ENCODE measurements around the gene HOXB6.

The HOXB6 gene

GRCh38 chr17:48567209-48567608, 37.6 kb downstream of the HOXB6 start:
- H3K27me3 ChIP-seq (ENCODE audit: insufficient read depth, low read length): peaks cover 96% of the 10 kb centered on the region
- no peak overlapping the region for H2AFZ ChIP-seq (ENCODE audit: low read depth, low read length)
- no peak overlapping the region for H3K4me3 ChIP-seq (ENCODE audit: low read length)
- H3K4me1 ChIP-seq (ENCODE audit: insufficient read depth, low read length): no peaks in the 10 kb centered on the region
- H3K36me3 ChIP-seq (ENCODE audit: insufficient read depth, low read length): no peaks in the 10 kb centered on the region
- no peaks in the 10 kb centered on the region for H3K9me3 ChIP-seq (ENCODE audit: low read length)

DNA sequence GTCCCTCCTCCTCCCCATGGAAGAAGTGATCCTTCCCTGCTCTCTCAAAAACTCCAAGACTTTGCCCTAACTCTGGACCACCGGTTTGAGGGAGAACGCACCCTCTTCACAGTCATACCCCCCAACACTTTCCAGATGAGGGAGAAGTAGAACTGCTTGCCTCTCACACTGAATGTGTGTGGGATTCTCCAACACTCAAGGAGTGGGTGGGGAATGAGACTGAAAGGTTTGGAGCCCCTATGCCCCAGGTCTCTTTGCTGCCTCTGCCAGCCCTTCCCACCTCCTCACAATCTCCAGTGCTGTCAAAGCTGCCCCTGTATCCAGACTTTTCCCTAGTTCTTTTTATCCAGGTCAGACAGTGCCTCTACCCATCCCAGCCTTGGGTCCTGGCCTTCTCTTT, 38.1 kb downstream of the HOXB6 start:
- Histone ChIP-seq H3K9me3 (ENCODE audit: low read length) (no peaks in the 10 kb centered on the region), H3K4me1 (ENCODE audit: insufficient read depth, low read length) (no peaks in the 10 kb centered on the region), H3K36me3 (ENCODE audit: insufficient read depth, low read length) (no peaks in the 10 kb centered on the region), H3K27me3 (ENCODE audit: insufficient read depth, low read length) (peaks cover 96% of the 10 kb centered on the region), H2AFZ (ENCODE audit: low read depth, low read length) (no peak overlapping the region), H3K4me3 (ENCODE audit: low read length) (no peak overlapping the region)

DNA sequence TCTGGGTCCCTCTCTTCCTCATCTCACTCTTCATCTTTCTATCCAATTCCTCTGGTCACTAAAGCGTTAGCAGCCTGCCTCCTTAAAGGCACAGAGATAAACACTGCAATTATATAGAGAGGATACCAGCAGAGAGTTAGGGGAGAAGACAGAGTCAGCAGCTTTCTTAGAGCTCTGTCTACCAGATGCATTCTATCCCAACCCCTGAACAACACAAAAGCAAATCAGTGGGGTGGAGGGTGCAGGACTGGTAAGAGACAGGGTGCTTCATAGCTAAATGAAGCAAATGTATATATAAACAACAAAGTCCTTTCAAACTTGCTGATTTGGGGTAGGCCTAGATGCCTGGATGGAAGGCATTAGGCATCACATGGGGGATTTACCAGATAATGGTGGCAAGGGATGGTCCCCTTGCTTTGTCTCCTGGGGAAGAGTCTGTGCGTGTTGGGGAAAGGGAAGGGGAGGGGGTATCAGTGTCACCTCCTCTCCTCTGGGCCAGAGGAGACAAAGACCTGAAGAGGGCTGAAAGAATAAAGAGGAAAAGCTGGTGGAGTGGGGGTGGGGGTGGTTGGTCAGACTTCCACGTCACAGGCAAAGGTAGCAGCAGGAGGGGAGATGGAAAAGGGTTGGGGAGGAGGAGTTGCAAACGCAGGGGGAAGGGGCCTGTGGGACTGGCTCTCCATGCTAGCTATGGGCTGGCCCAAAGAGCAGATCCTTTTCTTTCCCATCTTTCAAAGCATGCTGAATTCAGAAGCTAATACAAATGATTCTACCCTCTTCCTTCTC, 38.7 kb downstream of the HOXB6 start:
- Histone ChIP-seq H2AFZ (ENCODE audit: low read depth, low read length) (no peak overlapping the region), H3K9me3 (ENCODE audit: low read length) (no peaks in the 10 kb centered on the region), H3K27me3 (ENCODE audit: insufficient read depth, low read length) (peaks cover 96% of the 10 kb centered on the region), H3K4me3 (ENCODE audit: low read length) (no peak overlapping the region), H3K36me3 (ENCODE audit: insufficient read depth, low read length) (no peaks in the 10 kb centered on the region), H3K4me1 (ENCODE audit: insufficient read depth, low read length) (no peaks in the 10 kb centered on the region)

- Histone ChIP-seq H3K36me3 (ENCODE audit: insufficient read depth, low read length) (no peaks in the 10 kb centered on the region), H3K27me3 (ENCODE audit: insufficient read depth, low read length) (peaks cover 95% of the 10 kb centered on the region), H3K9me3 (ENCODE audit: low read length) (no peaks in the 10 kb centered on the region), H3K4me3 (ENCODE audit: low read length) (no peak overlapping the region), H3K4me1 (ENCODE audit: insufficient read depth, low read length) (no peaks in the 10 kb centered on the region), H2AFZ (ENCODE audit: low read depth, low read length) (no peak overlapping the region)
Measured at GRCh38 chr17:48565022-48565554, 39.7 kb downstream of the HOXB6 start.

- Histone ChIP-seq H2AFZ (ENCODE audit: low read depth, low read length) (no peak overlapping the region), H3K4me3 (ENCODE audit: low read length) (no peak overlapping the region), H3K9me3 (ENCODE audit: low read length) (no peaks in the 10 kb centered on the region), H3K4me1 (ENCODE audit: insufficient read depth, low read length) (no peaks in the 10 kb centered on the region), H3K27me3 (ENCODE audit: insufficient read depth, low read length) (peaks cover 95% of the 10 kb centered on the region), H3K36me3 (ENCODE audit: insufficient read depth, low read length) (no peaks in the 10 kb centered on the region)
Measured at GRCh38 chr17:48564188-48565021, 40.4 kb downstream of the HOXB6 start.

DNA sequence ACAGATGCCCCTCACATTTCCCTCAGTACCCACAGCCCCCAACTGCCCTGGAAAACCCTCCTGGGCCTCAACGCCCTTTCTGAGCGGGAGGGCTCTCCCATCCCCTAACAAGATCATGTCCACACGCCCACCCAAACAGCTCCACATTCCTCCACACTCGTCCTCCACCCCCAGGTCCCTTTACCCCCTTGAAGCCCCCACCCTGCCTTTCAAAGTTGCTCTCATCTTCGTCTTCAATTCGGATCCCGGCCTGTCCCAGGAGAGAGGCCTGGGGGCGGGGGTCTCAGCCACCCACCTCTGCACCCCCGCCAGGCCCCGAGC, 41.0 kb downstream of the HOXB6 start:
- Histone ChIP-seq H2AFZ (ENCODE audit: low read depth, low read length) (no peak overlapping the region), H3K27me3 (ENCODE audit: insufficient read depth, low read length) (peaks cover 95% of the 10 kb centered on the region), H3K4me1 (ENCODE audit: insufficient read depth, low read length) (no peaks in the 10 kb centered on the region)

DNA sequence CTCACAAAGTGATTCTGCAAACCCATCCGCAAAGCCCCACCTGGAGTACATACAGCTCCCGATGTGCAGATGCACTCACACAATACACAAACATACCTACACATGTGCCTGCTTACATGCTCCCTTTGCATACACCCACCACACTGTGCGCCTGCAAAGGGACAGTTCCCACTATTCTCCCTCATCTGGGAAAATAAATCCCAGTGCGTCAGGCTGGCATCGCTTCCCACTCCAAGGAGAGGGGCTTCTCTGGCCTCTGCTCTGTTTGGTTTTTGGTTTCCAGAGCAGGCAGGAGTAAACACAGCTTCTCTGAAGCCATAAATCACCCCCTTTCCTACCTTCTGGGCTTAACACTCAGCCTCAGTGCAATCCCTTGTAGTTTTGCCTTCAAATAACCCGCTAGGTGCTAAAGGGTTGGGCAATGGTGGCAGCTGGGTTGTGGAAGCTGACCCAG, 41.4 kb downstream of the HOXB6 start:
- no peaks in the 10 kb centered on the region for H3K4me1 ChIP-seq (ENCODE audit: insufficient read depth, low read length)

More for the DNA sequence above, 41.0 kb downstream of the HOXB6 start:
- no peaks in the 10 kb centered on the region for H3K36me3 ChIP-seq (ENCODE audit: insufficient read depth, low read length)
- H3K4me3 ChIP-seq (ENCODE audit: low read length): no peak overlapping the region
- no peaks in the 10 kb centered on the region for H3K9me3 ChIP-seq (ENCODE audit: low read length)

DNA sequence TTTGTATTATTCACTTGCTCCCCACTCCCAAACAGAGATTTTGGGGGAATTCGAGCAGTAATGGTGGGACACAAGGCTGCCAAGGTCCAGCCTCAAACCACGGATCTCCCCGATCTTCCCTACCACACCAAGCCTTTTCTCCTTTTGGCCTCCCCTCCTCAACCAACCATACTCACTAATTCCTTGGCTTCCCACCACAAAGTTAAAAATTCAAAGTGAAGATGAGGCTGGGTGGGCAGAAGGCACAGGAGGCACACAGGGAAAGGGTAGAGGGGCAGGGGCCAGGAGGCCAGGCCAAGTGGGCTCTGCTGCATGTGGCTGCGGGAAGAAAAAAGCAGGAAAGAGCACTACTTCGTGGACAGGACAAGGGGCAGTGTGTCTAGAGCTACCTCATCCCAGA, 41.9 kb downstream of the HOXB6 start:
- no peaks in the 10 kb centered on the region for H3K9me3 ChIP-seq (ENCODE audit: low read length)
- peaks cover 95% of the 10 kb centered on the region for H3K27me3 ChIP-seq (ENCODE audit: insufficient read depth, low read length)
- no peak overlapping the region for H2AFZ ChIP-seq (ENCODE audit: low read depth, low read length)
- no peaks in the 10 kb centered on the region for H3K4me1 ChIP-seq (ENCODE audit: insufficient read depth, low read length)
- no peak overlapping the region for H3K4me3 ChIP-seq (ENCODE audit: low read length)
- H3K36me3 ChIP-seq (ENCODE audit: insufficient read depth, low read length): no peaks in the 10 kb centered on the region

More for the DNA sequence above, 41.4 kb downstream of the HOXB6 start:
- Histone ChIP-seq H3K4me3 (ENCODE audit: low read length) (no peak overlapping the region), H3K36me3 (ENCODE audit: insufficient read depth, low read length) (no peaks in the 10 kb centered on the region), H2AFZ (ENCODE audit: low read depth, low read length) (no peak overlapping the region), H3K9me3 (ENCODE audit: low read length) (no peaks in the 10 kb centered on the region), H3K27me3 (ENCODE audit: insufficient read depth, low read length) (peaks cover 95% of the 10 kb centered on the region)

- Histone ChIP-seq H3K9me3 (ENCODE audit: low read length) (no peaks in the 10 kb centered on the region), H2AFZ (ENCODE audit: low read depth, low read length) (no peak overlapping the region), H3K27me3 (ENCODE audit: insufficient read depth, low read length) (peaks cover 95% of the 10 kb centered on the region), H3K36me3 (ENCODE audit: insufficient read depth, low read length) (no peaks in the 10 kb centered on the region), H3K4me1 (ENCODE audit: insufficient read depth, low read length) (no peaks in the 10 kb centered on the region), H3K4me3 (ENCODE audit: low read length) (no peak overlapping the region)
Measured at GRCh38 chr17:48561884-48562810, 42.6 kb downstream of the HOXB6 start.

- Histone ChIP-seq H2AFZ (ENCODE audit: low read depth, low read length) (no peak overlapping the region), H3K36me3 (ENCODE audit: insufficient read depth, low read length) (no peaks in the 10 kb centered on the region), H3K4me1 (ENCODE audit: insufficient read depth, low read length) (no peaks in the 10 kb centered on the region), H3K9me3 (ENCODE audit: low read length) (no peaks in the 10 kb centered on the region), H3K27me3 (ENCODE audit: insufficient read depth, low read length) (peaks cover 93% of the 10 kb centered on the region), H3K4me3 (ENCODE audit: low read length) (no peak overlapping the region)
Measured at GRCh38 chr17:48559840-48560817, 44.7 kb downstream of the HOXB6 start.

GRCh38 chr17:48559122-48559839, 45.5 kb downstream of the HOXB6 start:
- Histone ChIP-seq H3K27me3 (ENCODE audit: insufficient read depth, low read length) (peaks cover 93% of the 10 kb centered on the region), H2AFZ (ENCODE audit: low read depth, low read length) (no peak overlapping the region), H3K9me3 (ENCODE audit: low read length) (no peaks in the 10 kb centered on the region), H3K36me3 (ENCODE audit: insufficient read depth, low read length) (no peaks in the 10 kb centered on the region), H3K4me1 (ENCODE audit: insufficient read depth, low read length) (no peaks in the 10 kb centered on the region), H3K4me3 (ENCODE audit: low read length) (no peak overlapping the region)
